Suprapubic skin (tissue), 4 donors: ENCODE results near the gene SLC6A6. TPM values are rescaled to one million over a fixed set of nuclear protein-coding genes. Genes with fewer than 3 reads are reported as not detected.

ENCODE experiments used
- DNase-seq, 2 donors: peaks; one replicate each; pipeline ENCODE4 v3.0.0-alpha.2; 2019; ENCODE audit warnings: low spot score in 2 of 2
- H3K27ac ChIP-seq: fragments of 200-600 bp; sonication (generic); one replicate; pipeline ENCODE4 v1.5.1; 2019
- H3K27me3 ChIP-seq: fragments of 200-600 bp; sonication (generic); one replicate; pipeline ENCODE4 v1.5.1; 2019
- H3K36me3 ChIP-seq: fragments of 200-600 bp; sonication (generic); one replicate; pipeline ENCODE4 v1.5.1; 2019
- H3K4me1 ChIP-seq: fragments of 200-600 bp; sonication (generic); one replicate; pipeline ENCODE4 v1.5.1; 2019
- H3K4me3 ChIP-seq: fragments of 200-600 bp; sonication (generic); one replicate; pipeline ENCODE4 v1.5.1; 2019; ENCODE audit warnings: mild to moderate bottlenecking
- H3K9me3 ChIP-seq: fragments of 200-600 bp; sonication (generic); one replicate; pipeline ENCODE4 v1.5.1; 2019
- CTCF ChIP-seq, 2 donors: fragments of 200-600 bp in 1 of 2; fragments of 450-650 bp in 1 of 2; sonication (generic) in 1 of 2; IDR thresholded peaks; one replicate each; pipeline ENCODE4 v1.5.1; 2016 to 2019; ENCODE audit warnings: antibody characterized with exemption in 2 of 2, mild to moderate bottlenecking in 1 of 2, moderate library complexity in 1 of 2
- EP300 ChIP-seq: sonication (generic); formaldehyde crosslinking; IDR thresholded peaks from one replicate; pipeline ENCODE4 v1.6.1; 2017; ENCODE audit warnings: antibody characterized with exemption
- POLR2A ChIP-seq, 2 donors: fragments of 450-650 bp; IDR thresholded peaks; one replicate each; pipeline ENCODE4 v1.6.1; 2017; ENCODE audit warnings: antibody characterized with exemption in 2 of 2, mild to moderate bottlenecking in 2 of 2, moderate library complexity in 2 of 2
- POLR2AphosphoS5 ChIP-seq, 3 donors: sonication (generic); formaldehyde crosslinking; IDR thresholded peaks; one replicate each; pipeline ENCODE4 v1.6.1; 2017; ENCODE audit warnings: antibody characterized with exemption in 3 of 3
- WGBS: methylation state at CpG from one replicate; pipeline ENCODE4 v1.1.5; 2018; 5-methylcytosine and 5-hydroxymethylcytosine counted together
- total RNA-seq, 4 donors: library from RNA; depleted of rRNA; stranded (reverse); fragments of >200 nt; gene quantifications; one replicate each; pipeline ENCODE4 v1.1.0, GENCODE V29; 2016

SLC6A6 gene
- total RNA-seq, 4 donors from 2014 or later = 85.4 to 149 (median 102) TPM

- Histone ChIP-seq H3K36me3 (no peaks in the 10 kb centered on the region), H3K27me3 (peaks cover 3% of the 10 kb centered on the region), H3K4me3 (no peak overlapping the region), H3K27ac (no peak overlapping the region), H3K4me1 (peaks cover 18% of the 10 kb centered on the region), H3K9me3 (no peaks in the 10 kb centered on the region)
- no peak for DNase-seq
- TF ChIP-seq CTCF (IDR thresholded peaks at IDR 0.05) = no peak
- TF ChIP-seq POLR2AphosphoS5 (IDR thresholded peaks at IDR 0.05) = no peak
- TF ChIP-seq POLR2A (IDR thresholded peaks at IDR 0.05) = no peak
- no peak for TF ChIP-seq EP300
- WGBS = 88% methylated on average over 12 of the region's 14 CpGs
Measured at GRCh38 chr3:14360123-14360881, 42.1 kb upstream of the SLC6A6 start.

GRCh38 chr3:14361068-14361677 is 41.2 kb upstream of the SLC6A6 start:
- Histone ChIP-seq H3K27ac (no peak overlapping the region), H3K4me3 (no peak overlapping the region), H3K27me3 (peaks cover 3% of the 10 kb centered on the region), H3K4me1 (peaks cover 18% of the 10 kb centered on the region), H3K9me3 (no peaks in the 10 kb centered on the region), H3K36me3 (no peaks in the 10 kb centered on the region)
- TF ChIP-seq EP300 (no peak), POLR2AphosphoS5 (IDR thresholded peaks at IDR 0.05) (no peak), CTCF (IDR thresholded peaks at IDR 0.05) (no peak), POLR2A (IDR thresholded peaks at IDR 0.05) (no peak)
- DNase-seq = no peak
- WGBS = 90% methylated on average over 8 of the region's 8 CpGs

GRCh38 chr3:14362890-14363289 is 39.5 kb upstream of the SLC6A6 start:
- Histone ChIP-seq H3K27ac (no peak overlapping the region), H3K4me3 (no peak overlapping the region), H3K36me3 (no peaks in the 10 kb centered on the region), H3K27me3 (peaks cover 3% of the 10 kb centered on the region), H3K9me3 (no peaks in the 10 kb centered on the region), H3K4me1 (peaks cover 23% of the 10 kb centered on the region)
- 80% methylated on average over 1 of the region's 3 CpGs for WGBS
- TF ChIP-seq EP300 = no peak
- TF ChIP-seq POLR2AphosphoS5 (IDR thresholded peaks at IDR 0.05) = no peak
- no peak for TF ChIP-seq CTCF (IDR thresholded peaks at IDR 0.05)
- no peak for TF ChIP-seq POLR2A (IDR thresholded peaks at IDR 0.05)
- DNase-seq = no peak

- H3K4me1 ChIP-seq = peaks cover 23% of the 10 kb centered on the region
- TF ChIP-seq EP300 (no peak), POLR2A (IDR thresholded peaks at IDR 0.05) (no peak), CTCF (IDR thresholded peaks at IDR 0.05) (no peak), POLR2AphosphoS5 (IDR thresholded peaks at IDR 0.05) (no peak)
- H3K4me3 ChIP-seq = no peak overlapping the region
- 83% methylated on average over 1 of the region's 3 CpGs for WGBS
- no peak overlapping the region for H3K27ac ChIP-seq
- DNase-seq = no peak
- no peaks in the 10 kb centered on the region for H3K9me3 ChIP-seq
- H3K36me3 ChIP-seq = no peaks in the 10 kb centered on the region
- peaks cover 7% of the 10 kb centered on the region for H3K27me3 ChIP-seq
Measured at GRCh38 chr3:14363379-14363778, 39.0 kb upstream of the SLC6A6 start.

- WGBS = 57% methylated on average over 4 of the region's 5 CpGs
- Histone ChIP-seq H3K27me3 (peaks cover 7% of the 10 kb centered on the region), H3K4me3 (no peak overlapping the region), H3K4me1 (peaks cover 17% of the 10 kb centered on the region), H3K36me3 (no peaks in the 10 kb centered on the region), H3K27ac (no peak overlapping the region), H3K9me3 (no peaks in the 10 kb centered on the region)
- DNase-seq = no peak
- TF ChIP-seq EP300 = no peak
- TF ChIP-seq CTCF (IDR thresholded peaks at IDR 0.05) = no peak
- no peak for TF ChIP-seq POLR2A (IDR thresholded peaks at IDR 0.05)
- TF ChIP-seq POLR2AphosphoS5 (IDR thresholded peaks at IDR 0.05) = no peak
Measured at GRCh38 chr3:14363991-14364390, 38.4 kb upstream of the SLC6A6 start.
